Measurements from ENCODE around the gene NME4. TPM values are rescaled to one million over a fixed set of nuclear protein-coding genes. Genes with fewer than 3 reads are reported as not detected.
A peak's percentile ranks its signal among the peaks of the same experiment; 100 is the strongest.
"Not testable (repeated sequence)": the region's sequence is repeated elsewhere in the genome, so short reads cannot be mapped to it uniquely, and the experiment has no call there.

NME4 gene
- 175 and 192 TPM in 2 replicates for polyA plus RNA-seq (2013)

- Histone ChIP-seq H3K4ac (ENCODE audit: low read depth, low read length) (peak within 1 kb of the TSS; percentile 78), H2AK5ac (ENCODE audit: low read length) (peak within 1 kb of the TSS; percentile 77), H4K91ac (ENCODE audit: low read depth, low read length) (peak within 1 kb of the TSS; percentile 95), H3K9ac (ENCODE audit: low read length) (peak within 1 kb of the TSS; percentile 83), H3K27me3 (ENCODE audit: insufficient read depth, low read length) (no peaks in the 10 kb centered on the region), H3K14ac (ENCODE audit: low read length) (peak within 1 kb of the TSS; percentile 97), H2BK120ac (ENCODE audit: insufficient read depth, low read length, poor library complexity) (peak within 1 kb of the TSS; percentile 88), H3K36me3 (ENCODE audit: control insufficient read depth in 1 of 2, insufficient read depth in 2 of 2, low read length in 2 of 2) (peaks cover 20 to 24% of the 10 kb centered on the region in 2 experiments), H3K9me3 (ENCODE audit: insufficient read depth, low read depth, low read length) (peaks cover 2% of the 10 kb centered on the region), H3K4me2 (ENCODE audit: low read length) (peak within 1 kb of the TSS; percentile 84), H3K79me1 (ENCODE audit: low read length) (peaks cover 9% of the 10 kb centered on the region), H3K27ac (ENCODE audit: low read depth, low read length) (peak within 1 kb of the TSS; percentile 68), H3K23ac (ENCODE audit: low read length) (no peak within 1 kb of the TSS), H4K8ac (ENCODE audit: low read depth, low read length) (peak within 1 kb of the TSS; percentile 87), H2BK5ac (ENCODE audit: low read depth, low read length, poor library complexity) (peak within 1 kb of the TSS; percentile 34), H2AFZ (ENCODE audit: insufficient read depth, low read length, poor library complexity) (peak within 1 kb of the TSS; percentile 89), H3K4me1 (ENCODE audit: control insufficient read depth in 1 of 2, insufficient read depth in 2 of 2, low read length in 2 of 2) (peaks cover 4 to 13% of the 10 kb centered on the region in 2 experiments), H2BK12ac (ENCODE audit: low read length) (peak within 1 kb of the TSS; percentile 34), H3K4me3 (ENCODE audit: low read depth, low read length) (peak within 1 kb of the TSS; percentile 82), H4K12ac (ENCODE audit: low read depth, low read length) (peak within 1 kb of the TSS; percentile 86), H3K79me2 (ENCODE audit: control insufficient read depth, insufficient read depth, low read length, poor library complexity) (peaks cover 7% of the 10 kb centered on the region), H3K18ac (ENCODE audit: low read length) (peak within 1 kb of the TSS; percentile 94)
- DNase-seq: peak; percentile 63 to 74
- WGBS (ENCODE audit: extremely low coverage, insufficient coverage, insufficient read length): no CpG with 5 or more reads among the region's 75 CpGs
These were observed at the start of gene NME4 for GRCh38 chr16:397135-397661. TSS of gene NME4 (plus strand) at chr16:397199. CDS start at chr16:397223, 24 bp downstream.

DNA sequence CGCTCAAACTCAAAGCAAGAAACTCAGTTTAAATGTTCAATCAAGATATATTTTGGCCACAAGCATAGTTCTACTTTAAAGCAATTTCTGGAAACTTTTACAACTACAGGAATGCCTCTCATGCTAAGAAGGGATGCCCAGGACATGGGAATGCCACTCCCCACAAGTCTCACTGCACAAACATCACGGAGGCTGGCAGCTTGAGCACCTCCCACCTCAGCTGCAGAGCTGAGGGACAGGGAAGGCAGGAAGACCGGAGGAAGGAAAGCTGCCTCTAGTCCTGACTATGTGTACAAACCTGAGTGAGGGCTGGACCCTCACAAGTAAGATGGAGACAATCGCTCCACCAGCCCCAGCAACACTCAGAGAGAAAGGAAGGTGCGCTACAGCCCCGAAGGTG lies 49.8 kb upstream of the NME4 start:
- no peak overlapping the region for H2BK5ac ChIP-seq (ENCODE audit: low read depth, low read length, poor library complexity)
- H3K27me3 ChIP-seq (ENCODE audit: insufficient read depth, low read length): no peaks in the 10 kb centered on the region
- H3K4me2 ChIP-seq (ENCODE audit: low read length): no peak overlapping the region
- peaks cover 13 to 15% of the 10 kb centered on the region in 2 experiments for H3K36me3 ChIP-seq (ENCODE audit: control insufficient read depth in 1 of 2, insufficient read depth in 2 of 2, low read length in 2 of 2)
- no peak overlapping the region for H3K27ac ChIP-seq (ENCODE audit: low read depth, low read length)
- H2BK120ac ChIP-seq (ENCODE audit: insufficient read depth, low read length, poor library complexity): no peak overlapping the region
- H3K4ac ChIP-seq (ENCODE audit: low read depth, low read length): no peak overlapping the region
- H3K79me2 ChIP-seq (ENCODE audit: control insufficient read depth, insufficient read depth, low read length, poor library complexity): peaks cover 7% of the 10 kb centered on the region
- no peak overlapping the region for H3K14ac ChIP-seq (ENCODE audit: low read length)
- no peak overlapping the region for H4K8ac ChIP-seq (ENCODE audit: low read depth, low read length)
- no CpG with 5 or more reads among the region's 6 CpGs for WGBS (ENCODE audit: extremely low coverage, insufficient coverage, insufficient read length)
- no peak for DNase-seq
- H3K9me3 ChIP-seq (ENCODE audit: insufficient read depth, low read depth, low read length): peaks cover 3% of the 10 kb centered on the region
- H3K4me1 ChIP-seq (ENCODE audit: control insufficient read depth in 1 of 2, insufficient read depth in 2 of 2, low read length in 2 of 2): peaks cover 5 to 10% of the 10 kb centered on the region in 2 experiments
- no peak overlapping the region for H2AFZ ChIP-seq (ENCODE audit: insufficient read depth, low read length, poor library complexity)
- no peak overlapping the region for H4K91ac ChIP-seq (ENCODE audit: low read depth, low read length)
- peaks cover 3% of the 10 kb centered on the region for H3K79me1 ChIP-seq (ENCODE audit: low read length)
- no peak overlapping the region for H3K18ac ChIP-seq (ENCODE audit: low read length)
- no peak overlapping the region for H3K4me3 ChIP-seq (ENCODE audit: low read depth, low read length)
- no peak overlapping the region for H2BK12ac ChIP-seq (ENCODE audit: low read length)
- H3K23ac ChIP-seq (ENCODE audit: low read length): no peak overlapping the region
- H3K9ac ChIP-seq (ENCODE audit: low read length): no peak overlapping the region
- H4K12ac ChIP-seq (ENCODE audit: low read depth, low read length): no peak overlapping the region
- no peak overlapping the region for H2AK5ac ChIP-seq (ENCODE audit: low read length)

GRCh38 chr16:348495-348894 lies 48.5 kb upstream of the NME4 start:
- H2AK5ac ChIP-seq (ENCODE audit: low read length); H3K27ac ChIP-seq (ENCODE audit: low read depth, low read length); H2BK12ac ChIP-seq (ENCODE audit: low read length); H3K4ac ChIP-seq (ENCODE audit: low read depth, low read length); H3K18ac ChIP-seq (ENCODE audit: low read length); H4K12ac ChIP-seq (ENCODE audit: low read depth, low read length); H2AFZ ChIP-seq (ENCODE audit: insufficient read depth, low read length, poor library complexity); H3K4me3 ChIP-seq (ENCODE audit: low read depth, low read length); H3K4me2 ChIP-seq (ENCODE audit: low read length); H4K8ac ChIP-seq (ENCODE audit: low read depth, low read length); H3K9ac ChIP-seq (ENCODE audit: low read length); H2BK120ac ChIP-seq (ENCODE audit: insufficient read depth, low read length, poor library complexity); H3K27me3 ChIP-seq (ENCODE audit: insufficient read depth, low read length); H4K91ac ChIP-seq (ENCODE audit: low read depth, low read length); H3K9me3 ChIP-seq (ENCODE audit: insufficient read depth, low read depth, low read length); H3K79me1 ChIP-seq (ENCODE audit: low read length); H3K79me2 ChIP-seq (ENCODE audit: control insufficient read depth, insufficient read depth, low read length, poor library complexity); H3K14ac ChIP-seq (ENCODE audit: low read length); H3K23ac ChIP-seq (ENCODE audit: low read length); DNase-seq; H2BK5ac ChIP-seq (ENCODE audit: low read depth, low read length, poor library complexity): not testable (repeated sequence)
- WGBS (ENCODE audit: extremely low coverage, insufficient coverage, insufficient read length): no CpG with 5 or more reads among the region's 10 CpGs
- H3K36me3 ChIP-seq (ENCODE audit: control insufficient read depth in 1 of 2, insufficient read depth in 2 of 2, low read length in 2 of 2): peaks cover 11% of the 10 kb centered on the region in 2 experiments
- peaks cover 9 to 13% of the 10 kb centered on the region in 2 experiments for H3K4me1 ChIP-seq (ENCODE audit: control insufficient read depth in 1 of 2, insufficient read depth in 2 of 2, low read length in 2 of 2)

DNA sequence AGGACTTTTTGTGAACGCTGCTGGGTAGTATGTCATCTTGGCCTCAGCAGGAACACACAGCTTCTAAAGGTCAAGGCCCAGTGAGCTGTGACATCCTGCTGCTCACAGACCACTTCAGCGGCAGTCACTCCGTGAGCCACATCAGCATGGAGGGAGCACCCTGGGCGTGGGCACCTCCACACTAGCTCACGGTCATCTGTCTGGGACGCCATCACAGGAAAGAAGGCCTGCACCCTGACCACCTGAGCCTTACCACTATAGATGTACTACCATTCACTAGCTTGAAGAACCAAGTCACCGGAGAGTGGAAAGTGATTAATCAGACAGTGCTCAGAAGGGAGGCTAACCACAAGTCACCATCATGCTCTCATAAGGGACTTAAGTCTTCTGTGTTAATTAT lies 47.8 kb upstream of the NME4 start:
- WGBS (ENCODE audit: extremely low coverage, insufficient coverage, insufficient read length): no CpG with 5 or more reads among the region's 7 CpGs
- peaks cover 11% of the 10 kb centered on the region in 2 experiments for H3K36me3 ChIP-seq (ENCODE audit: control insufficient read depth in 1 of 2, insufficient read depth in 2 of 2, low read length in 2 of 2)
- H4K8ac ChIP-seq (ENCODE audit: low read depth, low read length): no peak overlapping the region
- H4K12ac ChIP-seq (ENCODE audit: low read depth, low read length): no peak overlapping the region
- no peak overlapping the region for H3K18ac ChIP-seq (ENCODE audit: low read length)
- DNase-seq: no peak
- H3K23ac ChIP-seq (ENCODE audit: low read length): no peak overlapping the region
- H3K79me1 ChIP-seq (ENCODE audit: low read length): peaks cover 6% of the 10 kb centered on the region
- H3K27ac ChIP-seq (ENCODE audit: low read depth, low read length): no peak overlapping the region
- H2AK5ac ChIP-seq (ENCODE audit: low read length): no peak overlapping the region
- no peak overlapping the region for H3K4me2 ChIP-seq (ENCODE audit: low read length)
- peaks cover 7% of the 10 kb centered on the region for H3K79me2 ChIP-seq (ENCODE audit: control insufficient read depth, insufficient read depth, low read length, poor library complexity)
- peaks cover 9 to 13% of the 10 kb centered on the region in 2 experiments for H3K4me1 ChIP-seq (ENCODE audit: control insufficient read depth in 1 of 2, insufficient read depth in 2 of 2, low read length in 2 of 2)
- no peak overlapping the region for H4K91ac ChIP-seq (ENCODE audit: low read depth, low read length)
- H2BK12ac ChIP-seq (ENCODE audit: low read length): no peak overlapping the region
- no peak overlapping the region for H3K14ac ChIP-seq (ENCODE audit: low read length)
- no peaks in the 10 kb centered on the region for H3K27me3 ChIP-seq (ENCODE audit: insufficient read depth, low read length)
- no peak overlapping the region for H2AFZ ChIP-seq (ENCODE audit: insufficient read depth, low read length, poor library complexity)
- H2BK5ac ChIP-seq (ENCODE audit: low read depth, low read length, poor library complexity): no peak overlapping the region
- H3K9me3 ChIP-seq (ENCODE audit: insufficient read depth, low read depth, low read length): no peaks in the 10 kb centered on the region
- H3K4me3 ChIP-seq (ENCODE audit: low read depth, low read length): no peak overlapping the region
- no peak overlapping the region for H3K9ac ChIP-seq (ENCODE audit: low read length)
- no peak overlapping the region for H2BK120ac ChIP-seq (ENCODE audit: insufficient read depth, low read length, poor library complexity)
- H3K4ac ChIP-seq (ENCODE audit: low read depth, low read length): no peak overlapping the region
